Stomach (tissue), 9 donors: ENCODE data around the gene CDH23. TPM values are rescaled to one million over a fixed set of nuclear protein-coding genes. Genes with fewer than 3 reads are reported as not detected.

Experiments used
- DNase-seq, 2 donors: peaks; one replicate each; pipeline versions ENCODE4 v3.0.0 to v3.0.0-alpha.2; 2013 to 2019
- H3K27ac ChIP-seq, 5 donors: fragments of 200-600 bp in 4 of 5; sonication (generic) in 4 of 5; one replicate each; pipeline ENCODE4 v1.5.1; 2013 to 2019; ENCODE audit warnings: mild to moderate bottlenecking in 1 of 5, moderate library complexity in 1 of 5
- H3K27me3 ChIP-seq, 3 donors: fragments of 200-600 bp; sonication (generic); one replicate each; pipeline ENCODE4 v1.5.1; 2017 to 2019; ENCODE audit warnings: mixed run types in 1 of 3
- H3K36me3 ChIP-seq, 4 donors: fragments of 200-600 bp; sonication (generic); 1 replicate in 3 of 4; 2 replicates in 1 of 4; pipeline ENCODE4 v1.5.1; 2016 to 2019
- H3K4me1 ChIP-seq, 4 donors: fragments of 200-600 bp; sonication (generic); one replicate each; pipeline ENCODE4 v1.5.1; 2016 to 2019
- H3K4me3 ChIP-seq, 4 donors: fragments of 200-600 bp; sonication (generic) in 3 of 4; one replicate each; pipeline ENCODE4 v1.5.1; 2016 to 2019; ENCODE audit warnings: mild to moderate bottlenecking in 1 of 4
- H3K9me3 ChIP-seq, 4 donors: fragments of 200-600 bp; sonication (generic); one replicate each; pipeline ENCODE4 v1.5.1; 2016 to 2019
- EP300 ChIP-seq: sonication (generic); formaldehyde crosslinking; IDR thresholded peaks from one replicate; pipeline ENCODE4 v1.6.1; 2017; ENCODE audit warnings: antibody characterized with exemption
- POLR2A ChIP-seq, 4 donors: fragments of 450-650 bp; IDR thresholded peaks; one replicate each; pipeline ENCODE4 v1.6.1; 2016; ENCODE audit warnings: antibody characterized with exemption in 4 of 4, control low read depth in 2 of 4, mild to moderate bottlenecking in 1 of 4, moderate library complexity in 1 of 4
- POLR2AphosphoS5 ChIP-seq, 3 donors: sonication (generic); formaldehyde crosslinking; IDR thresholded peaks; one replicate each; pipeline ENCODE4 v1.6.1; 2016; ENCODE audit warnings: antibody characterized with exemption in 3 of 3
- WGBS, 5 donors: extraction: QIAGEN DNeasy Blood & Tissue Kit in 3 of 5; methylation state at CpG; one replicate each; pipeline versions ENCODE4 v1.1.5 to v1.1.7; 2013 to 2018; 5-methylcytosine and 5-hydroxymethylcytosine counted together
- intact Hi-C: fragments of 100-400 bp; cut with DNase I; formaldehyde crosslinking; loops from one replicate; pipeline ENCODE4 v1.15.1; 2023; ENCODE audit warnings: low total_unique reads
- polyA plus RNA-seq, 3 donors: library from polyadenylated mRNA; stranded (reverse); fragments of 200-250 nt; gene quantifications; one replicate each; pipeline ENCODE4 v1.2.3, GENCODE V29; 2013
- total RNA-seq, 5 donors: library from RNA; depleted of rRNA; stranded (reverse); fragments of >200 nt; gene quantifications; one replicate each; pipeline versions ENCODE4 v1.1.0 to v1.2.3, GENCODE V29; 2014 to 2016
- TF ChIP-seq, protein P1 (sequence below), 7 experiments: fragments of 450-650 bp in 4 of 7; fragments of 200-600 bp in 3 of 7; sonication (generic) in 3 of 7; IDR thresholded peaks; one replicate each; pipeline ENCODE4 v1.5.1; 2016 to 2019; ENCODE audit warnings: antibody characterized with exemption in 7 of 7, control low read depth in 2 of 7, mild to moderate bottlenecking in 1 of 7
- donor health status: healthy with polysubstance abuse.
- donor health status: Bipolar disorder and iron deficiency.
- donor health status: healthy.

The CDH23 gene
- total and polyA plus RNA-seq, 8 donors: 0.31 to 8.2 (median 2.2) TPM

DNA sequence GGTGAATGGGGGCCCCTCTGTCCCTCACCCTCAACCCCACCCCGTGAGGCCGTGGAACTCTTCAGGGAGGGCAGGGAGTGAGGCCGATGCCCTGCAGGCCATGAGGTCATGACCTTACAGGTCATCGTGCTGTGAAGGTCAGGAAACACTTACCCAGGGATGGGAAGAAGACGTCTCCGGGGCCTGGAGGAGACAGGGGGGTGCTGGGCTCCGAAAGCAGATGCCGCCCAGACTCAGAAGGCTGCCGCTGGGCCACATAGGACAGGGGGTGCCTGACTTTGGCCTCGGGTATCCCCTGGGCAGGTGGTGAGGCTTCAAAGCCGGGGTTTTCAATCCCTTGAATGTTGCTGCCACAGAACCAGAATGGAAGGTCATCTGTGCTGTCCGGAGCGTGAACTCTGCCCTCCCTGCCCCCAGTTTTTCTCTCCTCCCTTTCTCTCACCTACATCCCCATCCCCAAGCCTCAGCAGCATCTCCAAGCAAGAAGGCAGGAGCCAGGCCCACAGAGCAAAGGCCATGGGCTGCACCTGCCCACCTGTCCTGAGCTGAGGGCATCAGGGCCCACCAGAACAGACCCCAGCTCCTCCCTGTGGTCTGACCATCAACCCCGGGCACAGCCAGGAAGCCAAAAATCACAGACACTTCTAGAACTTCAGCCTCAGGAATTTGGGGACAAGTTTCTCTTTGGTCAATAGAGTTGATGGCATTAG lies 354.9 kb downstream of the CDH23 start:
- Histone ChIP-seq H3K27me3 (no peaks in the 10 kb centered on the region), H3K36me3 (peaks cover 26 to 59% (median 57%) of the 10 kb centered on the region in 4 donors), H3K4me3 (no peak overlapping the region), H3K9me3 (no peaks in the 10 kb centered on the region), H3K4me1 (peaks cover 44 to 94% (median 61%) of the 10 kb centered on the region in 4 donors), H3K27ac (peak overlapping the region in 4 of 5 donors; percentile 20 to 85 (median 68))
- intact Hi-C loops: no loop called here
- no peak for DNase-seq
- 82 to 98% (median 84%) methylated on average over 8 to 14 of the region's 14 CpGs for WGBS, 5 donors
- TF ChIP-seq EP300 (no peak), POLR2A (IDR thresholded peaks at IDR 0.05) (no peak), POLR2AphosphoS5 (IDR thresholded peaks at IDR 0.05) (no peak)
- TF ChIP-seq, protein P1, sequence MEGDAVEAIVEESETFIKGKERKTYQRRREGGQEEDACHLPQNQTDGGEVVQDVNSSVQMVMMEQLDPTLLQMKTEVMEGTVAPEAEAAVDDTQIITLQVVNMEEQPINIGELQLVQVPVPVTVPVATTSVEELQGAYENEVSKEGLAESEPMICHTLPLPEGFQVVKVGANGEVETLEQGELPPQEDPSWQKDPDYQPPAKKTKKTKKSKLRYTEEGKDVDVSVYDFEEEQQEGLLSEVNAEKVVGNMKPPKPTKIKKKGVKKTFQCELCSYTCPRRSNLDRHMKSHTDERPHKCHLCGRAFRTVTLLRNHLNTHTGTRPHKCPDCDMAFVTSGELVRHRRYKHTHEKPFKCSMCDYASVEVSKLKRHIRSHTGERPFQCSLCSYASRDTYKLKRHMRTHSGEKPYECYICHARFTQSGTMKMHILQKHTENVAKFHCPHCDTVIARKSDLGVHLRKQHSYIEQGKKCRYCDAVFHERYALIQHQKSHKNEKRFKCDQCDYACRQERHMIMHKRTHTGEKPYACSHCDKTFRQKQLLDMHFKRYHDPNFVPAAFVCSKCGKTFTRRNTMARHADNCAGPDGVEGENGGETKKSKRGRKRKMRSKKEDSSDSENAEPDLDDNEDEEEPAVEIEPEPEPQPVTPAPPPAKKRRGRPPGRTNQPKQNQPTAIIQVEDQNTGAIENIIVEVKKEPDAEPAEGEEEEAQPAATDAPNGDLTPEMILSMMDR (IDR thresholded peaks at IDR 0.05): no peak

DNA sequence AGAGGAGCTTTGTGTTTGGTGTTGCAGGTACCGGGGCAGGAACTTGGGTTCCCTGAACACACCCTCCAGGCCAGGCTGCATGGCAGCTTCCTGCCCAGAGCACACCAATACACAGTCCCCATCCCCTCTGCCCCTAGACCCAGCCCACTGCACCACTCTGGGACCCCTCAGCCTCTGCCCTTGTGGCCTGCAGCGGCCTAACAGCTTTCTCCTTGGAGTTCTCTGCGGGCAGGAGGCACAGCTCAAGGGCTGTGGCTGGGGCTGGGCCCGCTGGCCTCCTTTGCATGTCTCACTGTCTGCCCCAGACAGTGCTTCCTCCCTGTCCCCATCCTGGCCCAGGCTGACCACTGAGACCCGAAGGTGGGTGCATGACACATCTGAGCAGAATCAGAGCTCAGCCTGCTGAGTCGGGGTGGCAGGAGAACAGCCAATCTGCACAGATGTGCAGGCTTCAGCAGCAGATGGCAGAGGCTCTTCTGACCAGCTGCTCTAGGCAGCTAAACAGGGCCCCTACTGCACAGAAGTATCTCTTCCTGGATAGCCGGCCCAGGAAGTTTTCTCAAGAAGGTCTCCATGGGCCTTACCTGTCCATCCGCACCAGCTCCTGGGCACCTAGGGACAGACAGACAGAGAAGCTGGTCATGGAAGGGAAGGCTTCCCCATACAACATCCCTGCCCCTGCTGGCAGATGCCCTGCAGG lies 355.8 kb downstream of the CDH23 start:
- H3K4me1 ChIP-seq: peaks cover 35 to 93% (median 59%) of the 10 kb centered on the region in 4 donors

DNA sequence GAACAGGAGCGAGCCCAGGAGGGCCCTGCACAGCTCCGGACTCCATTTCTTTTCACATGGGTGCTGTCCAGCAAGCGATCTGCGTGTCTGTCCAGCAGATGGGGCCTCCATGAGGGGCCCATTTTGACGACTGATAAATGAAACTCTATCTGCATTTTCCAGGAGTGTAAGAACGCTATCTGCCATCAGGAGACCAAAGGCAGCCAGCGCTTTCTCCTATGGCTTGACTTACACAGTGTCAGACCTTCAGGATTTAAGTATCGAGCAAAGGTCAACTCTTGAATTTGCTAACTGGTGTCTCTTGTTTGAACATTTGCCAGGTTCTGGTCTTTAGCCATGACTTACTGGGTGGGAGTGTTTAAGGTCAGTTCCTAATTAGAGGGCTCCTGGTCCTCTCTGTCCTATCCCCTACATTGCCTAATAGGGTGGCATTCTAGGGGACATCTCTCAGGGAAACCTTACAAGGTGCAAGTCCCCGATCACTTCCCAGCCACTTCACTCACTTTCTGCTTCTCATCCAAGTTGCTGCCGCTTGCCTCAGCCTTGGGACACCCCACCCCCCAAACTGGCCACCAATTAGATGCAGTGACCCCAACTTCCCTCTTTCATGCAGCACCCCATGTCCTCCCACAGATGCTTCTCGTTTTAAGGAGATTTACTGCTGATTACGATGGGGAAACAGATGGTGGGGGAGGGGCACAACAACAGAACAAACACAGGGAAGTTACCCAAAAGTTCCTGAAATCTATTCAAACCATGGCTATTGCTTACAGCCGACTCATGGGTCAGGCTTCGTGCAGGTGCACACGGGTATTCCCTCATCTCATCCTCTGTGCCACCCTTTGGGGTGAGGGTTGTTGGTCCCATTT lies 356.6 kb downstream of the CDH23 start:
- Histone ChIP-seq H3K4me3 (no peak overlapping the region), H3K27ac (peak overlapping the region in 4 of 5 donors; percentile 56 to 85 (median 70)), H3K36me3 (peaks cover 30 to 71% (median 66%) of the 10 kb centered on the region in 4 donors), H3K27me3 (no peaks in the 10 kb centered on the region), H3K4me1 (peaks cover 27 to 93% (median 57%) of the 10 kb centered on the region in 4 donors), H3K9me3 (no peaks in the 10 kb centered on the region)
- WGBS, 5 donors: 71 to 81% (median 74%) methylated on average over 13 to 15 of the region's 15 CpGs
- intact Hi-C loops: no loop called here
- TF ChIP-seq POLR2AphosphoS5 (IDR thresholded peaks at IDR 0.05) (peak in 1 of 3 donors; percentile 10), POLR2A (IDR thresholded peaks at IDR 0.05) (no peak), EP300 (no peak)
- TF ChIP-seq, protein P1 (IDR thresholded peaks at IDR 0.05): no peak
- peak in 1 of 2 donors; percentile 59 for DNase-seq

More for the DNA sequence above, 355.8 kb downstream of the CDH23 start:
- H3K36me3 ChIP-seq: peaks cover 26 to 64% (median 59%) of the 10 kb centered on the region in 4 donors
- WGBS, 5 donors: 70 to 85% (median 75%) methylated on average over 7 to 8 of the region's 8 CpGs
- no peaks in the 10 kb centered on the region for H3K27me3 ChIP-seq
- H3K27ac ChIP-seq: peak overlapping the region; percentile 8 to 85 (median 59)
- no peak for DNase-seq
- no peak overlapping the region for H3K4me3 ChIP-seq
- intact Hi-C loops: no loop called here
- no peaks in the 10 kb centered on the region for H3K9me3 ChIP-seq
- TF ChIP-seq EP300 (no peak), POLR2AphosphoS5 (IDR thresholded peaks at IDR 0.05) (no peak), POLR2A (IDR thresholded peaks at IDR 0.05) (no peak)
- TF ChIP-seq, protein P1 (IDR thresholded peaks at IDR 0.05): no peak
